Measurements from ENCODE around the gene CBR3. TPM values are rescaled to one million over a fixed set of nuclear protein-coding genes. Genes with fewer than 3 reads are reported as not detected.
A peak's percentile ranks its signal among the peaks of the same experiment; 100 is the strongest.

The CBR3 gene
- total RNA-seq, 1 experiment from 2014 or later: 1.6 TPM

DNA sequence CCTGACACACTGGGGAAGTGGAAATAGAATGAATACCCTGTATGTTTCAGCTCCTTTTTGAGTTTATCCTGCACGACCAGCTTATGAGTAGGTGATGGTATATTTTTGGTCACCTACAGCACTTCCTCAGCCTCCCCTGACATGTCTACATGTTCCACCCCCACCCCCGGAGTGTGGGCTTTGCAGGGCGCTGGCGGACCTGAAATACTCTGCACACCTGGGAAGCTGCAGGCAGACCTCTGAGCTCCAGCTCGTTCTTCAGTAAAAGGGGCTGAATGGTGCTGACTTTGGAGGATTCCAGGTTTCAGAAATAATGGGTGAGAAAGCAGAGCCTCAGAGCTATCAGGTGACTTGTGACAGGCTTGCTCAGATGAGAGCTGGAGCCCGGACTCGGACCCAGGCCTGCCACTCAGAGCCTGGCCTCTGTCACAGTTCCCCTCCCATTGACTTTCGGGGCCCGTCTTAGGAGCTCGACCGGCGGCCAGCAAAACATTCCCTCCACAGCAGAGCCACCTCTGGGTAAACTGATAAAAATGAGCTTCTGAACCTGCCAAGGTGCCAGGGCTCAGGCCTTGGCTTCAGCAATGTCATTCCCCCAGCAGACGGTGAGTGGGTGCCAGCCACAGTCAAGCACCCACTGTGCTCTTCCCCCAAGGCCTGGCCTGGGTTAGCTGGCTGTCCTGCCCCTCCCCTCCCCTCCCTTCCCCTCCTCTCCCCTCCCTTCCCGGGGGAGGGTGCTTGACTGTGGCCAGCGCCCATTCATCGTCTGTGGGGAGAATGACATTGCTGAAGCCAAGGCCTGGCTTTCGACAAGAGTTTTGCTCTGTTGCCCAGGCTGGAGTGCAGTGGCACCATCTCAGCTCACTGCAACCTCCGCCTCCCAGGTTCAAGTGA is 51.9 kb downstream of the CBR3 start:
- in situ Hi-C loops (cut with HindIII; ENCODE audit: low pct_unique_long_range_greater_than_20kb, low sequenced_read_pairs) (no loop called here), intact Hi-C loops (cut with micrococcal nuclease; ENCODE audit: unreplicated experiment) (no loop called here)
- no peaks in the 10 kb centered on the region for H3K27me3 ChIP-seq (ENCODE audit: control insufficient read depth, insufficient read depth, low read length)
- no peak for ATAC-seq
- no peak for DNase-seq (ENCODE audit: low read depth, low spot score)
- peaks cover 4% of the 10 kb centered on the region for H3K4me1 ChIP-seq (ENCODE audit: control insufficient read depth, insufficient read depth, low read length)
- ChIA-PET POLR2A (interaction anchor here (0.6 kb wide), 2 partner anchors 47 to 142 kb away, joined by 4 to 5 read pairs; no protein-coding TSS in a partner anchor), CTCF (no interaction called here)
- H3K27ac ChIP-seq (ENCODE audit: low read length): no peak overlapping the region
- TF ChIP-seq, protein P1, sequence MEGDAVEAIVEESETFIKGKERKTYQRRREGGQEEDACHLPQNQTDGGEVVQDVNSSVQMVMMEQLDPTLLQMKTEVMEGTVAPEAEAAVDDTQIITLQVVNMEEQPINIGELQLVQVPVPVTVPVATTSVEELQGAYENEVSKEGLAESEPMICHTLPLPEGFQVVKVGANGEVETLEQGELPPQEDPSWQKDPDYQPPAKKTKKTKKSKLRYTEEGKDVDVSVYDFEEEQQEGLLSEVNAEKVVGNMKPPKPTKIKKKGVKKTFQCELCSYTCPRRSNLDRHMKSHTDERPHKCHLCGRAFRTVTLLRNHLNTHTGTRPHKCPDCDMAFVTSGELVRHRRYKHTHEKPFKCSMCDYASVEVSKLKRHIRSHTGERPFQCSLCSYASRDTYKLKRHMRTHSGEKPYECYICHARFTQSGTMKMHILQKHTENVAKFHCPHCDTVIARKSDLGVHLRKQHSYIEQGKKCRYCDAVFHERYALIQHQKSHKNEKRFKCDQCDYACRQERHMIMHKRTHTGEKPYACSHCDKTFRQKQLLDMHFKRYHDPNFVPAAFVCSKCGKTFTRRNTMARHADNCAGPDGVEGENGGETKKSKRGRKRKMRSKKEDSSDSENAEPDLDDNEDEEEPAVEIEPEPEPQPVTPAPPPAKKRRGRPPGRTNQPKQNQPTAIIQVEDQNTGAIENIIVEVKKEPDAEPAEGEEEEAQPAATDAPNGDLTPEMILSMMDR (IDR thresholded peaks at IDR 0.05): no peak
- TF ChIP-seq, protein P2, sequence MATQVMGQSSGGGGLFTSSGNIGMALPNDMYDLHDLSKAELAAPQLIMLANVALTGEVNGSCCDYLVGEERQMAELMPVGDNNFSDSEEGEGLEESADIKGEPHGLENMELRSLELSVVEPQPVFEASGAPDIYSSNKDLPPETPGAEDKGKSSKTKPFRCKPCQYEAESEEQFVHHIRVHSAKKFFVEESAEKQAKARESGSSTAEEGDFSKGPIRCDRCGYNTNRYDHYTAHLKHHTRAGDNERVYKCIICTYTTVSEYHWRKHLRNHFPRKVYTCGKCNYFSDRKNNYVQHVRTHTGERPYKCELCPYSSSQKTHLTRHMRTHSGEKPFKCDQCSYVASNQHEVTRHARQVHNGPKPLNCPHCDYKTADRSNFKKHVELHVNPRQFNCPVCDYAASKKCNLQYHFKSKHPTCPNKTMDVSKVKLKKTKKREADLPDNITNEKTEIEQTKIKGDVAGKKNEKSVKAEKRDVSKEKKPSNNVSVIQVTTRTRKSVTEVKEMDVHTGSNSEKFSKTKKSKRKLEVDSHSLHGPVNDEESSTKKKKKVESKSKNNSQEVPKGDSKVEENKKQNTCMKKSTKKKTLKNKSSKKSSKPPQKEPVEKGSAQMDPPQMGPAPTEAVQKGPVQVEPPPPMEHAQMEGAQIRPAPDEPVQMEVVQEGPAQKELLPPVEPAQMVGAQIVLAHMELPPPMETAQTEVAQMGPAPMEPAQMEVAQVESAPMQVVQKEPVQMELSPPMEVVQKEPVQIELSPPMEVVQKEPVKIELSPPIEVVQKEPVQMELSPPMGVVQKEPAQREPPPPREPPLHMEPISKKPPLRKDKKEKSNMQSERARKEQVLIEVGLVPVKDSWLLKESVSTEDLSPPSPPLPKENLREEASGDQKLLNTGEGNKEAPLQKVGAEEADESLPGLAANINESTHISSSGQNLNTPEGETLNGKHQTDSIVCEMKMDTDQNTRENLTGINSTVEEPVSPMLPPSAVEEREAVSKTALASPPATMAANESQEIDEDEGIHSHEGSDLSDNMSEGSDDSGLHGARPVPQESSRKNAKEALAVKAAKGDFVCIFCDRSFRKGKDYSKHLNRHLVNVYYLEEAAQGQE (IDR thresholded peaks at IDR 0.05; ENCODE audit: insufficient read depth in 1 of 2, low read depth in 2 of 2, low read length in 1 of 2): no peak
- no peak overlapping the region for H3K4me3 ChIP-seq (ENCODE audit: low read depth in 2 of 2, low read length in 2 of 2)
- no peaks in the 10 kb centered on the region for H3K36me3 ChIP-seq (ENCODE audit: control insufficient read depth, insufficient read depth, low read length)
- no TSS peak for BruUV-seq (replicated peaks)
- no peaks in the 10 kb centered on the region for H3K9me3 ChIP-seq (ENCODE audit: control insufficient read depth, insufficient read depth, low read depth, low read length)

DNA sequence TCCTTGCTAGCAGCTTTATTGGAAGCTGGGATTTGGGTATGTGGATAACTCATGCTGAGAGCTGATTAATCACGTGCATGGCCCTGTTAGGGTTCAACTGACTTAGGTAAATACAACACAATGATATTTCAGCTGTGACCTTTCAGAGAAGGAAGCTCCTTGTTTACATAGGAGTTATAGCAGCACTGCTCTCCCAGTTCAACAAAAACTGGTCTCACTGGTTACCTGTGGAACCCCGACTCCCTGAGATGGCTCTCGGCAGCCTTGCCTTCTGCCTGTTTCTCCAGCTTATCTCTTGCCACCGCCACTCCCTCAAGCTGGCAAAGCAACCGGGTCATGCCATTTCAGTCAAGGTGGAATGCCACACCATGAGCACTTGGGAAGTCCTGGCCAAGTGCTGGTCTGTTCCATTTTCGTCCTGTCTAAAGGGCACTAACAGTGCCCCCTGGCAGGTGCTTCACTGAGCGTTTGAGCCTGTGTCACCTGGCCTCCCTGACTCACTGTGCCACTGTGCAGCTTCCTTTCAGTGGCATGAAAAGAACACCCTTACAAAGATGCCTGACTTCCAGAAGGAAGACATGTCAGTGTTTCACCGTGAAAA is 53.3 kb downstream of the CBR3 start:
- H3K4me1 ChIP-seq (ENCODE audit: control insufficient read depth, insufficient read depth, low read length): peaks cover 9% of the 10 kb centered on the region
- no peak for DNase-seq (ENCODE audit: low read depth, low spot score)
- H3K4me3 ChIP-seq (ENCODE audit: low read depth in 2 of 2, low read length in 2 of 2): no peak overlapping the region
- ChIA-PET POLR2A (no interaction called here), CTCF (interaction anchor here (0.6 kb wide), 1 partner anchor 15 kb away, joined by 4 read pairs; no protein-coding TSS in a partner anchor)
- no peaks in the 10 kb centered on the region for H3K36me3 ChIP-seq (ENCODE audit: control insufficient read depth, insufficient read depth, low read length)
- no peak overlapping the region for H3K27ac ChIP-seq (ENCODE audit: low read length)
- in situ Hi-C loops (cut with HindIII; ENCODE audit: low pct_unique_long_range_greater_than_20kb, low sequenced_read_pairs) (no loop called here), intact Hi-C loops (cut with micrococcal nuclease; ENCODE audit: unreplicated experiment) (no loop called here)
- peak; percentile 48; the same call in 1 of the 2 replicates for ATAC-seq
- H3K27me3 ChIP-seq (ENCODE audit: control insufficient read depth, insufficient read depth, low read length): no peaks in the 10 kb centered on the region
- H3K9me3 ChIP-seq (ENCODE audit: control insufficient read depth, insufficient read depth, low read depth, low read length): no peaks in the 10 kb centered on the region
- no TSS peak for BruUV-seq (replicated peaks)
- TF ChIP-seq POLR2AphosphoS5 (IDR thresholded peaks at IDR 0.05; ENCODE audit: low read depth, low read length): no peak
- TF ChIP-seq, protein P1 (IDR thresholded peaks at IDR 0.05): no peak
- TF ChIP-seq TCF7L2 (IDR thresholded peaks at IDR 0.05; ENCODE audit: low read depth, low read length): no peak
